GM20431 (cell line): ENCODE measurements around the gene RUNX1.

Experiments
- in situ Hi-C: fragments of 300-500 bp; cut with MseI, MboI; formaldehyde crosslinking; loops from one replicate; pipeline ENCODE4 v1.15.0; 2020; ENCODE audit warnings: low sequenced_read_pairs; ENCODE audit not compliant: unreplicated experiment

RUNX1 gene

DNA sequence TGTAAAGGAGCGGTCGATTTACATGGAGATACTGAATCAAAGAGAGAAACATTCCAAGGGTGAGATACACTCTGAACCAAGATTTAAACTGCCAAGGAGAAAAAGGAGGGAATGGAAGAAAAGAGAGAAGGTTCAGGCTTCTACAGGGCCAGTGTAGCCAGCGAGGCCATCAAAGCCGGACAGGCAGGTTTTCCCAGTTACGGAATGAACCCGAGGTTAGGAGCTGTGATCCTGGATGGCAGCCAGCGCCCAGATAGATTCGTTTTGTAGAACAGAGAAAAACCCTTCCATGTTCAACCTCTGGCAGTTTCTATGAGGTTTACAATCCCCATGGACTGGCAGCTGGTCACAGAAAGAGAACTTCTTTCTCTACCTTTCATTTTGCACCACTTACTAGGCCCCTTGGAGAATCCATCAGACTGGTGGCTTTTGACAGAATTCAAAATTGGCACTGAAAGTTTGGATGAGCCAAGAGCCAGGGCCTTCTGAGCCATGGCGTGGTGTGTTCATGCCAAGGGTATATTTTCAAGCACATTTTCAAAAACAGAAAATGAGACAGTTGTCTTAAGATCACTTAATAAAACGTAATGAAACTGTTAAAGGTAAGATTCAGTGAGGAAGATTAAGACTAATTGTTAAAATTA, 171.5 kb downstream of the RUNX1 start:
- in situ Hi-C loops: loop anchor here (25.0 kb wide), 1 partner anchor 535 kb away; no protein-coding TSS in a partner anchor

DNA sequence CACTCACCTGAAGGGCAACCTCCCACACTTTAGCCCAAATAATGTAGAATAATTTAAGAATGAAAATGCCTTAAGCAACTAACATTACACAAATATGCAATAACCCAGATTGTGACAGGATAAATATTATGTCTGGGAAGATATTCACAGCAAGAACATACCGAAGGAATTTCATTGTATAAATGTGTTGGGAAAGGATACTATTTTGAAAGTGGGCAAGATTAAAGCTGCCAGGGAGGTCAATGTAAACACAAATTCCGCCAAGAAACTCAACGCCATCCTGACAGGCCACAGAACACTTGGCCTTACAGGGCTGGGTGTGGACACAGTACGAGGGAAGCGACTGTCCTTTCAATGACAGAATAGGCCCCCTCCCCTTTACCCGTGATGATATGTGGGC, 173.3 kb downstream of the RUNX1 start:
- in situ Hi-C loops: loop anchor here (25.0 kb wide), 1 partner anchor 536 kb away; no protein-coding TSS in a partner anchor

DNA sequence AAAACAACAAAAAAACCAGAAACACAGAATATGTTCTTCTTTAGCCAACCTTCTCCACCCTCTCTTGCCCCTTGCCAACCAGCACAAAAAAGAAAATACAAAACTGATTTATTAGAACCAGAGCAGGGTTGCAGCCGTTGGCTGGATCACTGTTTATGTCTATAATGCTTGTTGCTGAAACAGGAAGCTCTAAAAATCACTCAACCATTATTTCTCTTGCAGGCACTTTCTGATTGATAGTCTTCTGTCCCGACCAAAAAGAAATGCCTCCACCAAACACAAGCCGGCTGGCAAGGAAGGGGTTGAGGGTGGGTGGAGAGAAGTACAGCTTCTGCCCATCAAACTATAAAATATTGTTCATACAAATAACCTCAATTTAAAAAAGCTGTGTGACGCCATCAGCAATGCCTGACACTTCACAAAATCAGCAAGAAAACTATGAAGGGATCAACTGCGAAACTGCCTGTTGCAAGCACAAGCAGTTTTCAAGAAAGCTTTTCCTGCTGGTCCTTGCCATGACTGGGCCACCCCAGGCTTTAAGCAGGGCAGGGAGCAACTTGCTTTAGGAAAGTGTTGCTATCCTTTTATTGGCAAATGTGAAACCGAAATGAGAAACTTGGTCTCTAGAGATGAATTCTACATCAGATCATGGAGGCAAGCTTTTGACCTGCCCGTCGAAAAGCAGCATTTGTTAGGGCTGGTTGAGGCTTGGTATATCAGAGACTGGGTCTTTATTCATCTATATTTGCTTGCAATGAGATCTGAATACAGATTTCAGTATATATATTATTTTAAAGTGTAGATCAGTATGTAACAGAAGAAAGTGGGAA, 174.2 kb downstream of the RUNX1 start:
- in situ Hi-C loops: loop anchor here (25.0 kb wide), 1 partner anchor 537 kb away; no protein-coding TSS in a partner anchor

DNA sequence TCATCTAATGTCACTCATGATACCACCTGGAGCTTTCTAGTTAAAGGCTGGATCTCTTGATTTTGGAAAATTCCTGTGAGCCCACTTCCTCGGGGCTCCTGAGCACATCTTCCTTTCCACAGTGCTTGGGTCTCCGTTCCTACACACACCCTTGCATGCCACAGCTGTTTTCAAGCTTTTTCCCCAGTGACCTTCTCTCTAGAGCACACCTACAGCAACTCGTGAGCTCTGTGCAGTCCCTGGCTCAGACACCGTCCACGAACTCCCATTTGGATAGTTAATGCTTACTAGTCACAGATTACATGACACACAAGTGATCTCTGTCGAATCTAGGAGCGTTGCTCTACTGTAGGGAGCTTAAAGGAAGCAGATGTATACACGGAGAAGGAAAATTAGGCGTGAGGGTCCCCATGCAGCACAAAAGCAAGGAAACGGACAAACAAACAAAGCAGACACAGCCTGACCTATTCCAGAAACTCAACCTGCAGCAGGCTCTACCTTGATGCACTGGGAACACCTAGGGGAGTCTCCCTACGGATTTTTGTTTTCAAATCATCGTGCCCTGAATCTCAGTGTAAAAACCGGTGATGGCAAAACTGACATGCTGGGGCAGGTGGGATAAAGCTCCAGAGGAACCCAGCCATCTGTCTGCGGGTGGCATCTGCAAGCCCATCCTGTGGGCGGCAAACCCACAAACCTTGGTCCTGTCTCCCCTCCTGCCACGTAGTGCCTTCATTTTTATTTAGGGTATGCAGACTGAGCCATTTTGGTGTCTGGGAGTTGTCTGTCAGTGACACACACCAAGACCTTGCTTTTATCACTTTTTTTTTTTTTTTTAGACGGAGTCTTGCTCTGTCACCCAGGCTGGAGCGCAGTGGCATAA, 177.8 kb downstream of the RUNX1 start:
- in situ Hi-C loops: no loop called here

DNA sequence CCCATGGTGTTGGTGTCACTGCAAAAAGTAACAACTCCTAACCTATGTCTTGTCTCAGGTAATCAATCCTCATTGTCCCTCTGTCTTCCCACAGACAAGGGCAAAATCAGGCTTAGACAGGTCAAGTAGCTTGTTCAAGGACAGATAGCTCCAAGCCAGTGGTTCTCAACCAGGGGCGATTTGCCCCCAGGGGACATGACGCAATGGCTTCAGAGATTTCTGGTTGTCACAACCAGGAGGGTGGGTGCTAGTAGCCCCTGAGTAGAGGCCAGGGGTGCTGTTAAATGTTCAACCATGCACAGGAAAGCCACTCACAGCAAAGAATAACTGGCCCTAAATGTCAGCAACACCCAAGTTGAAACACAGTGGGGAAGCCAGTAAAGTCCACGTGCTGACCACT, 178.9 kb downstream of the RUNX1 start:
- in situ Hi-C loops: no loop called here

DNA sequence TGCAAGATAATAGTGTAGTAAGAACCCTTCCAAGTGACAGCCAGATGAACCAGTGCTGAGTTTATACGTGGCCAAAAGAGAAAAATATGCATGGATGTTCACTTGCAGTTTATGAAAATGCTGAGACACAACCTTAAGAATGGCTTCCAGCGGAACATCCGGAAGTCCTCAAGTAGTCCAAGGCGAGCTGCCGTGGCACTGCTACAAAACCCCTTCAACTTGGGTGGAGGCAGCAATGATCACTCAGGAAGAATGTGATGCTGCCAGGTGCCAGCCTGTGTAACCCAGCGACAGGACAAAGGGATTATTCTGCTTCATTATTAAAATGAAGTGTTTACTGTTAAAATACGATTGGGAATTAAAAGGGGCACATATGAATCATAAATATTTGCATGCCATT, 179.6 kb downstream of the RUNX1 start:
- in situ Hi-C loops: no loop called here

DNA sequence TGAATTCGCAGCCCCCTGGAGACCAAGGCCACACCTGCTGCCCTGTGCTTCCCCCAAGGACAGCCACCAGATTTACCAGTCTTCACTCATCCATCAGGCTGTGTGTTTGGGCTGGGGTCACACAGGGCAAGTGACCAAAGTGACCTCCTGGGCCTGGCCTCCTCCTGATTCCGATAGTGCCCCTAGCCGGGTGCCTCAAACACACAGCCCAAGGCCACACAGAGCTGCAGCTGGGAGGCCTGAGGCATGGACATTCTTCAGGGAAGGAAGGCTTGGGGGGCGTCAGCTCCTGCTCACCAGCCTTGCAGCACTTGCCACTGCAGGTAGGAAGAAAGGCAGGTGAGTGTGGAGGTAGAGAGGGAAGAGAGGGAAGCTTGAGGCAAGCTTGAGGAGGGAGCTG, 181.3 kb downstream of the RUNX1 start:
- in situ Hi-C loops: no loop called here

DNA sequence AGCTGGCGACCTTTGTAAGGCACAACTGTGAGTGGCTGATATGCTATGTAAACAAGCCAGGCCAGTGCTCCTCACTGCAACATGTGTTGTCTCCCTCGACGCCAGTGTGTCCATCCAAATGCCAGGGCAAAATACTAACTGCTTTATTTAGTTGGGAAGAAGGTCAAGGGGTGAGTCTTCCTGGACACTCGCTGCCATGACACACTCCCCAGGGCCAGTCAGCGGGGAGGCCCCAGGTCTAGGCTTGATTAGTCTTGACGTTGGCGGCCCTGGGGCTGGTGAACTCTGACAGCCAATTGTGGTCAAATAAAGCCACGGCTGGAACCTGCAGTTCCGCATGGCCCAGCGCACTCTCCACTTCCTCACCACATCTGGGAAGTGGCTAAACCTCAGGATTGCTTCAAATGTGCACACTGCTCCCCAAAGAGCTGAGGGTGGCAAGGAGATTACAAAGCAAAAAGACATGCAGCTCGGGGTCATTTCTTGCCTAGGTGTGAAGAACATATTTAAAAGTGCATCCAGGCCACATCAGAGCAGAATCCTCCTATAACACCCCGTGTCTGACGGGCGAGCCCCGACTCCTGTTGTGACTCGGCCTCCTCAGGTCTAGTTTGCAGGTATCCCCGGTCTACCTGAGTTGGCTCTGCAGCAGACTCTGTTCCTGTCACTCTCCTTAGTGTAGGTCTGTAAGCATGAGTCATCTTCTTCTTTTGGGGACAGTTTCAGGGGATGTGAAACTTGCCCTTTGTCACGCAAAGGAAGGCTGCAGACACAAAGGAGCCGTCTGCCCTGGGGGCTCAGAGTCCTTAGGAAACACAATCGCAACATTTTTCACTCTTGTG, 183.5 kb downstream of the RUNX1 start:
- in situ Hi-C loops: no loop called here

DNA sequence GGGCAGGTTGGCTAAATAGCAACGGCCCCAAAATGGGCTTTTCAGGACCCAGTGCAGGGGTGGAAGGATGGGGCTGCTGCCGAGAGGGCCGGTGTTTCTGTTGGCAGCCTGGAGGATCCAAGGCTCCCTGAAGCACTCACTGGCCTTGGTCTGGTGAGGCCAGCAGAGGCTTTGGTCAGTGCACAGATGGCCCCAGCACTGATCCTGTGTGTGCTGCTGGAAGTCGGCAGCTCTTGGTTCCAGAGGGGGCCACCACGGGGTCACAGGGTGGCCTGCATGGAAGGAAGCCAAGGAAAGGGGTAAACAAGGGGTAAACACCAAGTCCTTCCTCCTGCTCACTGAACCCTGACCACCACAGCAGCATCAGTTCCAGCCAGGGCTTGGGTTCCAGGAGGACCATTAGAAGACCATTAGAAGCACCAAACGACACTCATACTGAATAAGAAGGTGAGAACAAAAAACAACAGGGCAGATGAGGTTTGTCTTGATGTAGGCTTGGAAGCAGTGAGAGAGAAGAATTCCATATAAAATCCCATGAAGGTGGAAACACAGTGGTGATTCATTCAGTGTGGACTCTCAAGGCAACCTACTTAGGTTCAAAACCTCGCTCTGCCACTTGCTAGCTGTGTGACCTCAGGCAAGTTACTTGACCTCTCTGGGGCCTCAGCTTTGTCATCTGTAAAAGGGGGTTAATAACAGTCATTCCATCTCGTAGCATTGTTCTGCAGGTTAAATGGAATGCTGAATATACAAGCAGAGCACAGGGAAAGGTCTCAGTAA, 184.5 kb downstream of the RUNX1 start:
- in situ Hi-C loops: no loop called here

DNA sequence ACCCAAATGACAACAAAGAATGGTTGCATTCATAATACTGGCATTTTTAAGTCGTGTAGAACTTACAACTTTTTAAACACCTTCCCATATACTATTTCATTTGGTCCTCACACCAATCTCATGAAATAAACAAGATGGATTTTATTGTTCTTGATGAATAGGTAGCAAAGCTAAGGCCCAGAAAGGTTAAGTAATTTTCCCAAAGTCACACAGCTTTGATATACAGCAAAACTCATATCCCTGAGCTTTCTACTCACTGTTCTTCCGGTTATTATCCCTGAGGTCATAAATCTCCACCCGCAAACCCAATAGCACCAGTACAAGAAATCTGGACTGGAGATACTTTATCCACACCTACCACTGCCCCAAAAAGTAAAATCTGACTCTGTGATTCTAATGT, 186.2 kb downstream of the RUNX1 start:
- in situ Hi-C loops: no loop called here

DNA sequence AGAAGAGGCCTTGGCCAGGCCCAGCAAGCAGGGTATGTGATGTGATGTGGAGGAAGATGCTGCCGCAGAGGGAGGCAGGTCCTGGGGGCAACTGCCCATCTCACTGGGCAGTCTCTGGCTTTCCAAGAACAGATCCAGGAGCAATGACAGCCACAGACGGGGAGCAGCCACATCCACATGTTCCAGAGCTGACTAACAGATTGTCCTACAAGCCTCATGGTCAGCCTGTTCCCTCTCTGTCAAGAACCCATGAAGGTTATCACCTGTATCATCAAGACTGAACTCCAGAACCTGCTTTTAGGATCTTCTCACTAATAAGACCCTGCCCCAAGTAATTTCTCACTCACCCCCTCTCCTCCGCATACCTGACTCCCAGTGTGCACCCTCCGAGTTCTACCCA, 187.8 kb downstream of the RUNX1 start:
- in situ Hi-C loops: no loop called here

DNA sequence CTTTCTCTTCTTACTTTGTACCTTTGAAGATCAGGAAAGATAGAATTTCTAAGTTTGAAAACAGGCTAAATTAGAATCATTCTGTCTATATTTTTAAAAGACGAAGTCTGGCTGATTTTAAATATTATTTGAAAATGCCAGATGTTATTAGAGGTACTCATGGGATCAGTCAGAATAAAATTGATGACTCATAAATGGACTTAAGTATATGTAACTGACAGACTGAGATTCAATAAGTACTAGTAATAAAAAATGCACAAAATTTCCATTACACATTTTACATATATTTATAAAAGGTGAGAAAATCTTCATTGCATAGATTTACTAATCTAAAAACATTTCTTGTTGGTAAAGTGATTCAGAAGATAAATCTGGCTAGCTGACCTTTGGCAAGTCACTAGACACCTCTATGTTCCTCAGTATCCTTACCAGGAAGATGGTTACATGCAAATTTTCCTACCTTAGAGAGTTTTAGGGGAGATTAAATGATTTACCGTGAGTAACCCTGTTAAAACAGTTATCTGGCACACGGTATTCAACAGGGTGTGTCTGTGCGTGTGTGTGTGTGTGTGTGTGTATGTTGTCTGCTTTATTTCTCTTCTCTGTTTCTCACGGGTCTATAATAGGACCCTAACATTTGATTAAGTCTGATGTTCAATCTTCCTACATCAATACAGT, 189.0 kb downstream of the RUNX1 start:
- in situ Hi-C loops: no loop called here

DNA sequence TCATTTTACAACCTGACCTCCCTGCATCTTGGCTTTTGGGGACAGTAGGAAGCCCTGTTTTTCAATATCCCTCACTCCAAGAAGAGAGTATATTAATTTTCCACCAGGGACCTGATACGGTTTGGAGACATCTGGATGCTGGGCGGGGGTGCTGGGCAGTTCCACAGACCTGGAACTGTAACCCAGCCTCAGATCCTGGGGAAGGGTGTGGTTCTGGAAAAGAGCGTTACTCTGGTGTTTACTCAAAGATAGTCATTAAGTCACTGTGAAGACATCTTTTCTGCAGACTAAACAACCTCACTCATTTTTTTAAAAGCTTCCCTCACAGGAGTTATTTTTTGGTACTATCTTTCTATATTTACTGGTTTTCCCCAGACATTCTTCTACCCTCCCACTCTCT, 190.5 kb downstream of the RUNX1 start:
- in situ Hi-C loops: no loop called here

DNA sequence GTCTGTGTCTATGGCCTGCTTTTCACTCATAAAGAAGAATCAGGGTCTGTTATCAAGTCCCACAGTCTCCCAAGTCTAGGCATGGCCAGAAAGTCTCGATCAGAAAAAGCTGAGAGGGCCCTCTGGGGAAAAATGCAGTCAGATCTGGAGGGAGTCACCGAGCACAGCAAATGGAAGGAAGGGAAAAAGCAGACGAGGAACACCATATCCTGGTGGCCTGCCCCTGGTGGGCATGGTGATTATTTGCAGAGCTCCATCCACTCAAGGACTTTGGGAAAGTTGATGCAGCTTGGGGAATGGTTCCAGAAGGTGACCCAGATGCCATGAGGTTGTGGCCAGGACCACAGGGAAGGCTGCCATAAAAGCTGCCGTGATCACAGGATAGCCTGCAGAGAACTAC, 191.2 kb downstream of the RUNX1 start:
- in situ Hi-C loops: no loop called here

DNA sequence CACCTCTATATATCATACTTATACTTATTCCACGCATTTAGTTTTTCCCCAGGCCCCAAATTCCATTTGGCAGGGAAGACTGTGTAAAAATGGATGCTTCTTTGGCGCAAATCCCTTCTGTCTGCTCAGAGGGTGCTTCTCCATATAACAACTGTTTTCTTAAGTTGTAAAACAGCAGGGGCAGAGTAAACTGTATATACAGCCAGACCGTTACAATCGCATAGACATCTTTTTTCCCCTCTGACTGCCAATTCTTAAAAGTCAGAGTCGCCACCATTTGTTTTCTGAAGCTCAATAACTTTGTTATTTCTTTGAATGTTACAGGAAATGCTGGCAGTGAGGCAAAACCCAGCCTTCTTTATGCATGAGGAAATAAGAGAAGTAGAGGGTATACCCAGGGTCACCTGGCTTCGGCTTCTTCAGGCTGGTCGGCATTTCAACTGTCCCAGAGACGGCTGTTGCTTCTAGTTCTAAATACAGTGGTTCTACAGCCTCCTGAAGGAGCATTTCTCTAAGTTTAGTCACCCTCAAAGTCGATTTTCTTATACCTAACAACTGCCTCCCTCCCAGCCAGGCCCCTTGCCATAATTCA, 191.9 kb downstream of the RUNX1 start:
- in situ Hi-C loops: no loop called here

DNA sequence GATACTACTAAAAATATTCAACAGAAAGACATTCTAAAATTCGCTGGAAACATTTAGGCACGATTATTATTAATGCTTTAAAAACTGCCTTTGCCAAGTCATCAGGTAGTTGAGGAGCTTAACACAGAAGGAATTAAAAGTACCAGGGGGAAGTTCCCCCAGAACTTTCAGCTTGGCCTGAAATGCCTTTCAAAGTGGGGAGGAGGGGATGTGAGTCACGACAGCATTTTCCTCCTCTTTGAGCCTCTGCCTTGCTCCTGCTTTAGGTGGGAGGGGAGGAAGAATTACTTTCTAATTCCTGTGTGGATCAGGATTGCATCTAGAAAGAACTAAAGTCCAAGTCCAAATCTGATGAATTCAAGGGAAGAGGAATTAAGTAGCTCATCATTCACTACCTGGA, 196.7 kb downstream of the RUNX1 start:
- in situ Hi-C loops: no loop called here

DNA sequence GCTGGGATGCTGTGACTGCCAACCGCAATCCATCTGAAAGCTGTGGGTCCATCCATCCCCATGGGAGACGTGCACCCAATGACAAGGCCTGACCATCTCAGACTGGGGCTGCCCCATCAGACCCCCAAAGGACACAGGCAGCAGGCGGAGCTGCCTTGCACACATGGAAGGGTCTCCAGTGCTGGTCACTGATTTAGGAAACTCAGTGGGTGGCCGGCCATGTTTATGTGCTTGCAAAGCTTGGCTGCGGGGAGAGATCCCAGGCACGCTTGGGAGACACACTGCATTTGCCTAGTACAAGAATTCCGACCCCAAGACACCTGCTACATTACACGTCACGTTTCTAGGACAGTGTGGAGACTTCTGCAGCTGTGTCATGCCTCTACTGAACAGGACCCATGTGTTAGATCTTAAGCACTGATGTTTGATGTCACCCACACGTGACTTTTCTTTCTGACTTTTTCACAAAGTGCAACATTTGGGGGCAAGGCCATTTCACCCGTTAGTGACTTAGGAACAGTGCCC, 198.9 kb downstream of the RUNX1 start:
- in situ Hi-C loops: no loop called here

DNA sequence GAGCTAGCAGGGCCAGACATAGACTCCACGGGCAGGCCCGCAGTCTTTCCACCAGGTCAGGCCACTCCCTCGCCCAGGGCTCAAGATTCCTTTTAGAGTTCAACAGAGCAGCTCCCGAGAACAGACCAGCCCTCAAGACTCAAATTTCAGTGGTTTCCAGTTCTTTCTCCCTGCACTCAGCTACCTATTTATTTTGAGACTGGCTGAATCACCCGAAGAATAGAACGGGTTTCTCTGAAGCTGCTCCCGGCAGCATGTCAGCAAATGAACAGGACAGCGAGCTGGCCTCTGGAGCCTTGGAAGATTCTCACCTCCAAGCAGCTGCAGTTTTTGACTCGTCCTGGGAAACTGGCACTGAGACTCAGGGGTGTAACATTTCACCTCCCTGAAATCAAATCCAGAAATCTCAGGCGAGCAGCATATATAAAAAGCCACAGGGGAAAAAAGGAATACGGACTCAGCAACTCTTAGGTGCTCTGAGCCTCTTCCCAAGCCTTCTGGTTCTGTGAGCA, 202.4 kb downstream of the RUNX1 start:
- in situ Hi-C loops: no loop called here
